GM18951 (cell line): ENCODE results near the gene CCDC6.

Experiments used
- POLR2A ChIP-seq: IDR thresholded peaks from 4 replicates; pipeline ENCODE4 v1.6.1; 2011; ENCODE audit warnings: mild to moderate bottlenecking; ENCODE audit not compliant: insufficient read length, insufficient read depth; ENCODE audit errors: extremely low read depth
- in situ Hi-C: fragments of 300-500 bp; cut with MboI; formaldehyde crosslinking; loops from one replicate; pipeline ENCODE4 v1.12.0; 2022; ENCODE audit warnings: low sequenced_read_pairs, mixed read lengths, inconsistent platforms; ENCODE audit not compliant: unreplicated experiment

CCDC6 gene

DNA sequence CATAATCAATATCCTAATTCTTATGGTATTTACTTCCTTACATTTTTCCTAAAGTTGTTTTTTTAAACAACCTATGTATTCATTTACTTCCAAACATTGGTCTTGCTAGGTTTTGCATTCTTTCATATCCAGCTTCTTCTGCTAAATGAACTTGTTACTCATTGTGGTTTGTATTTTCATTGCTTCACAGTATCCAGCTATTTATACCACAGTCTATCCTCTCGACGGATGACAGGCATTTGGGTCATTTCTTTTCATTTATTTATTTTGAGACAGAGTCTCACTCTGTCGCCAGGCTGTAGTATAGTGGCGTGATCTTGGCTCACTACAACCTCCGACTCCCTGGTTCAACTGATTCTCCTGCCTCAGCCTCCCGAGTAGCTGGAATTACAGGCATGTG lies 66.8 kb downstream of the CCDC6 start:
- TF ChIP-seq POLR2A, result no peak
- in situ Hi-C loops, result no loop called here

GRCh38 chr10:59838085-59838789 lies 68.1 kb downstream of the CCDC6 start:
- TF ChIP-seq POLR2A, result no peak
- in situ Hi-C loops, result no loop called here

- in situ Hi-C loops, result no loop called here
Observed at GRCh38 chr10:59833810-59834209, 72.5 kb downstream of the CCDC6 start.

GRCh38 chr10:59832506-59832905 lies 73.8 kb downstream of the CCDC6 start:
- no peak for TF ChIP-seq POLR2A
- in situ Hi-C loops, result no loop called here

More at GRCh38 chr10:59833810-59834209, 72.5 kb downstream of the CCDC6 start:
- no peak for TF ChIP-seq POLR2A

GRCh38 chr10:59831658-59832503 lies 74.5 kb downstream of the CCDC6 start:
- in situ Hi-C loops, result no loop called here
- TF ChIP-seq POLR2A, result no peak

- no peak for TF ChIP-seq POLR2A
- in situ Hi-C loops, result no loop called here
Observed at GRCh38 chr10:59830601-59831259, 75.6 kb downstream of the CCDC6 start.

- in situ Hi-C loops, result no loop called here
- TF ChIP-seq POLR2A, result no peak
Observed at GRCh38 chr10:59829601-59830000, 76.8 kb downstream of the CCDC6 start.

DNA sequence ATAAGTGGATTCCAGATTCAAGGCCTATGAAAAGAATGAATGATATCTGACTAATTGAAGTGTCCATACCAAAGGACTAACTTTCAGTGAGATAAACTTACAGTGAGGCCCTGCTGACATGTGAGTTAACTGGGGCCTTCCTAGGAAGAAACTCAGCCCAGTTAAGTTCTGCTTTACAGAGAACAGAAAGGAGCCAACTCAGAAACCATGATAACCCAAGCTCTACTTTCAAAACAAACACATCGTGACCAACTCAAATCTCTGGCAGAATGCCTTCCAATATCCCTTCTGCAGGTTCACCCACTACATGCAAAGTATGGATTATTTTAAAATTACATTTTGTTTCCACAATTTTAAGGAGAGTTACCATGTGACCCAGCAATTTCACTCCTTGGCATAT lies 77.3 kb downstream of the CCDC6 start:
- TF ChIP-seq POLR2A, result no peak

GRCh38 chr10:59825932-59826331 lies 80.4 kb downstream of the CCDC6 start:
- in situ Hi-C loops, result no loop called here

More for the DNA sequence above, 77.3 kb downstream of the CCDC6 start:
- in situ Hi-C loops, result no loop called here

GRCh38 chr10:59823751-59824150 lies 82.6 kb downstream of the CCDC6 start:
- in situ Hi-C loops, result no loop called here

More at GRCh38 chr10:59825932-59826331, 80.4 kb downstream of the CCDC6 start:
- no peak for TF ChIP-seq POLR2A

DNA sequence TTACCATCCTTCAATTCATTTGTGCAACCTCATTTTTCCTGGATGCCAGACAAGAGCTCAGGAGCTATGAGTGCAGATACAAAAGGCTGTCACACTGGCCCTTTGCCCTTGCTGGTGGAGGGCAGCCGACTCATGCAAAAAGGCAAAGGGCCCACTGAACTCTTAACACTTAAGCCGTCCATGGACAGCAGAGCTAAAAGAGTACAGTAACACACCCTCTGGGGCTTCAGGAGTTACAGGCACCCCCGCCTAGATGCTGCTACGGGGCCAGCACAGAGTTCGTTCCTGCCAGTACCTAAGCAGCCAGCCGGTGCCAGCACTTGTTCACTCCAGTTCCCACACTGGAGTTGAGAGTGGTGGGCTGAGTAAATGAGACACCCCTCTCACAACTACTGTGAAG lies 83.2 kb downstream of the CCDC6 start:
- no peak for TF ChIP-seq POLR2A

More at GRCh38 chr10:59823751-59824150, 82.6 kb downstream of the CCDC6 start:
- no peak for TF ChIP-seq POLR2A

DNA sequence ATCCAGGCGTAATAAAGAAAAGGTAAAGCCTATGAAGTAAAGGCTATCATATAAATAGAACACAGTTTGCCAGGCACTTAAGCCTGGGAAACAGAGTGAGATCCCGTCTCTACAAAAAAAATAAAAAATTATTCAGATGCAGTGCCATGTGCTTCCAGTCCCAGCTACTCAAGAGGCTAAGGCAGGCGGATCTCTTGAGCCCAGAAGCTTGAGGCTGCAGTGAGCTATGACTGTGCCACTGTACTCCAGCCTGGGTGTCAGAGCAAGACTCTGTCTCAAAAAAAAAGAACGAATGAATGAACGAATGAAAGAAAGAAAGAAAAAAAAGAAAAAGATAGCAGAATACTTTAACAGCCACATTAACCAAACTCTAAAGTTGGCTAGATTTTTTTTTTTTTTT lies 85.9 kb downstream of the CCDC6 start:
- no peak for TF ChIP-seq POLR2A
- in situ Hi-C loops, result no loop called here

More for the DNA sequence above, 83.2 kb downstream of the CCDC6 start:
- in situ Hi-C loops, result no loop called here

DNA sequence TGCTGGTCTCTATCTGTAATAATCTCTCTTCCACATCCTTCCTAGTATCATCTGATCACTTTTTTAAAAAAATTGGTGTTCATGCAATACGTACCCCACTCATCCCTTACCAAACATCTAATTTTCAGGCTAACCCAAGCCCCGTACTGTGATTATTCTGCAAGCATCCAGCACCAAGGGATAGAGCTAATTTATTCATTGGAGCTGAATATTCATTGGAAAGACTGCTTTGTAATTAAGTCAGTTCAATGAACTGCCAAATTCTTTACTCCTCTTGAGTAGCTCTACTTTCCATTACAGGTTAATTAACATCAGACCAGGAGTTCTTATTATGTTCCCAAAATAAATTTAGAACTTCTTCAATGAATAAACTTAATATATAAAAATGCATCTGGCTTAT lies 86.7 kb downstream of the CCDC6 start:
- no peak for TF ChIP-seq POLR2A
- in situ Hi-C loops, result no loop called here
